Measurements from ENCODE around the gene LMBR1.

LMBR1 gene

GRCh38 chr7:156778201-156778600 is 114.8 kb downstream of the LMBR1 start:
- no peak for TF ChIP-seq POLR2A (IDR thresholded peaks at IDR 0.05; ENCODE audit: low read depth, low read length)
- FAIRE-seq (no peak), DNase-seq (ENCODE audit: insufficient read length, low spot score) (no peak)

GRCh38 chr7:156777364-156778069 is 115.5 kb downstream of the LMBR1 start:
- FAIRE-seq: no peak
- DNase-seq (ENCODE audit: insufficient read length, low spot score): no peak
- TF ChIP-seq POLR2A (IDR thresholded peaks at IDR 0.05; ENCODE audit: low read depth, low read length): no peak

GRCh38 chr7:156776527-156776926 is 116.5 kb downstream of the LMBR1 start:
- no peak for DNase-seq (ENCODE audit: insufficient read length, low spot score)
- no peak for FAIRE-seq
- TF ChIP-seq POLR2A (IDR thresholded peaks at IDR 0.05; ENCODE audit: low read depth, low read length): no peak

GRCh38 chr7:156773966-156774365 is 119.0 kb downstream of the LMBR1 start:
- FAIRE-seq (no peak), DNase-seq (ENCODE audit: insufficient read length, low spot score) (no peak)
- no peak for TF ChIP-seq POLR2A (IDR thresholded peaks at IDR 0.05; ENCODE audit: low read depth, low read length)

- FAIRE-seq: no peak
- no peak for TF ChIP-seq POLR2A (IDR thresholded peaks at IDR 0.05; ENCODE audit: low read depth, low read length)
- no peak for DNase-seq (ENCODE audit: insufficient read length, low spot score)
Measured at GRCh38 chr7:156772725-156773124, 120.3 kb downstream of the LMBR1 start.

- FAIRE-seq (no peak), DNase-seq (ENCODE audit: insufficient read length, low spot score) (no peak)
- TF ChIP-seq POLR2A (IDR thresholded peaks at IDR 0.05; ENCODE audit: low read depth, low read length): no peak
Measured at GRCh38 chr7:156768698-156769472, 124.1 kb downstream of the LMBR1 start.

GRCh38 chr7:156766666-156767065 is 126.3 kb downstream of the LMBR1 start:
- no peak for TF ChIP-seq POLR2A (IDR thresholded peaks at IDR 0.05; ENCODE audit: low read depth, low read length)
- FAIRE-seq (no peak), DNase-seq (ENCODE audit: insufficient read length, low spot score) (no peak)

GRCh38 chr7:156765901-156766656 is 126.9 kb downstream of the LMBR1 start:
- DNase-seq (ENCODE audit: insufficient read length, low spot score) (no peak), FAIRE-seq (no peak)
- no peak for TF ChIP-seq POLR2A (IDR thresholded peaks at IDR 0.05; ENCODE audit: low read depth, low read length)

GRCh38 chr7:156764766-156765165 is 128.2 kb downstream of the LMBR1 start:
- TF ChIP-seq POLR2A (IDR thresholded peaks at IDR 0.05; ENCODE audit: low read depth, low read length): no peak
- no peak for FAIRE-seq
- DNase-seq (ENCODE audit: insufficient read length, low spot score): no peak

- DNase-seq (ENCODE audit: insufficient read length, low spot score) (no peak), FAIRE-seq (no peak)
- no peak for TF ChIP-seq POLR2A (IDR thresholded peaks at IDR 0.05; ENCODE audit: low read depth, low read length)
Measured at GRCh38 chr7:156764016-156764669, 128.8 kb downstream of the LMBR1 start.

GRCh38 chr7:156759579-156760202 is 133.3 kb downstream of the LMBR1 start:
- DNase-seq (ENCODE audit: insufficient read length, low spot score): no peak
- no peak for TF ChIP-seq POLR2A (IDR thresholded peaks at IDR 0.05; ENCODE audit: low read depth, low read length)
- no peak for FAIRE-seq

- FAIRE-seq (no peak), DNase-seq (ENCODE audit: insufficient read length, low spot score) (no peak)
- TF ChIP-seq POLR2A (IDR thresholded peaks at IDR 0.05; ENCODE audit: low read depth, low read length): no peak
Measured at GRCh38 chr7:156759143-156759542, 133.8 kb downstream of the LMBR1 start.

- TF ChIP-seq POLR2A (IDR thresholded peaks at IDR 0.05; ENCODE audit: low read depth, low read length): no peak
- no peak for DNase-seq (ENCODE audit: insufficient read length, low spot score)
- FAIRE-seq: no peak
Measured at GRCh38 chr7:156754201-156754600, 138.8 kb downstream of the LMBR1 start.

Data from H54 (cell line).